ENCODE measurements around the gene TOB2.
"Not testable (repeated sequence)": the region's sequence is repeated elsewhere in the genome, so short reads cannot be mapped to it uniquely, and the experiment has no call there.

The TOB2 gene

GRCh38 chr22:41461901-41462300 is 15.3 kb upstream of the TOB2 start:
- no peak for FAIRE-seq

GRCh38 chr22:41460071-41460470 is 13.5 kb upstream of the TOB2 start:
- not testable (repeated sequence) for FAIRE-seq

GRCh38 chr22:41459431-41459830 is 12.8 kb upstream of the TOB2 start:
- no peak for FAIRE-seq

DNA sequence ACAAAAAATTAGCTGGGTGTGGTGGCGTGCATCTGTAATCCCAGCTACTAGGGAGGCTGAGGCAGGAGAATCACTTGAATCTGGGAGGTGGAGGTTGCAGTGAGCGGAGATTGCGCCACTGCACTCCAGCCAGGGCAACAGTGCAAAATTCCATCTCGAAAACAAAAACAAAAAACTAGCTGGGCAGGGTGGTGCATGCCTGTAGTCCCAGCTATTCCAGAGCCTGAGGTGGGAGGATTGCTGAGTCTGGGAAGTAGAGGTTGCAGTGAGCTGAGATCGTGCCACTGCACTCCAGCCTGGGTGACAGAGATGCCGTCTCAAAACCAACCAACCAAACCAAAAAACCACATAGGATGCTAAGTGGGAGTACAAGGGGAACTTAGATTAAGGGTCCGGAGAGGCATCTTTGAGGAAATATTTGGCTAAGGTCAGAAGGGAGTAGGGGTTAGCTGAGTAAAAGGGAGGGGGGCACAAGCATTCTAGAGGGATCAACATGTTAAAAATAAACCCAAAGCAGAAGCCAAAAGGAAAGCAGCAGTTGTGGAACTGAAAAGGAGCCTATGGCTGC is 11.6 kb upstream of the TOB2 start:
- no peak for FAIRE-seq

DNA sequence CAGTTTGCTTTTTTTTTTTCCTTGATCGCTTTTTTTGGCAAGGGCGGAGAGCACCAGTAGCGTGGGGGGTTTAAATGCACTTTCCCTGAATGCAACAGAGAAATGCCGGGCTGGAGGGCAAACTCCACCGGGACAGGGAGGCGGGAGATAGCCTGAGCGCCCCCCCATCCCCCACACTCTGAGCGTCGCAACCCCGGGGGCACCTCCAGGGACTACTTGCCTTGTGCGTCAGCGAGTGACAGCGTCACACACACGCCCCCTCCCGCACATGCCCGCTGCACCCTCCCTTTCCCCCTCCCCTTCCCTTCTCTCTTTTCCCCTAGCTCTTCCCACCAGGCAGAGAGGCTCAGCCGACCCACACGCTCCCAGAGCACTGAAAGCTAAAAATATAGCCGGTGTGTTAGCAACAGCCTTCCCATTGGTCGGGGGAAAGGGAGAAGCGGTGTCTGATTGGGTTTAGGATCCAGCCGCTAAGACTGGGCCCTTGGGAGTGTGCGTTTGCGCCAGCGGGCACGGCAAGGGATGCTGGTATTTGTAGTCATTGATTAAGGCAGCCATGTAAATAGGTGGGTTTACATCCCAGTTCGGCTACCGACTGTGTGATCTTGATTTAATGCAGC is 1.7 kb upstream of the TOB2 start:
- peak; percentile 98 for FAIRE-seq

DNA sequence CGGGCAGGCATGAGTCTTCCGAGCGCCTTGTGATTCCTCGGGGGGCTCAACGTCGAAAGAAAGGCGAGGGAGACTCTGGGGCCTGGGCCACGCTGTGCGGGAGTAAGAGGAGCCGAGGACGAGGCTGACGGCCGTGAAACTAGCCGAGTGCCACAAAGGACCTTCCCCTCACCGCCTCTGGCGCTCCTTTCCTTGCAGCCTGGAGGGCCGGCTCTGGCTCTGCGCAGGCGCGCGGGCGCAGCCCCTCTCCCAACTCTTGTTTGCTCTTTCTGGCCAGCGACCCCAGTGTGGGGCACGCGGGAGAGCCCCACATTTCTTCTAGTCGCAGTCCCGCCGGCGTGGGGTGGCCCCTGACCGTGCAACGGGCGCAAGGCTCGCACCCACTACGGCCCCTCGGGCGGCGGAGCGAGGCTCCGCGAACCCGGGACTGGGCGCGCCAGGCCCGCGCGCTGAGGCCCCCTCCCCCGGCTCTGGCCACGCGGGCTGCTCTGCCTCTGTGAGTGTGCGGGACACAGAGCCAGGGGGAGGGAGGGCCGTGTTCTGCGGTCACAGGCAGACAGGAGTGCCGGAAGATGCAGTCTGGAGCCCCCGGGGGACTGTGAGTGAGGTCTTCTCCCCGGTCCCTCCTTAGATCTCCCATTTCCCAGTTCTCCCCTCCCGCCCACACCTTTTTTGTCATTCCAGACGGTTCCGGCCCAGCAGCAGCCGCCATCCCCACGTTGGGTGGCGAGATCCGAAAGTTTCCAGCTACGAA is 1.0 kb upstream of the TOB2 start:
- FAIRE-seq, result no peak

GRCh38 chr22:41446057-41446501 is 522 bp downstream of the TOB2 start:
- no peak for FAIRE-seq

DNA sequence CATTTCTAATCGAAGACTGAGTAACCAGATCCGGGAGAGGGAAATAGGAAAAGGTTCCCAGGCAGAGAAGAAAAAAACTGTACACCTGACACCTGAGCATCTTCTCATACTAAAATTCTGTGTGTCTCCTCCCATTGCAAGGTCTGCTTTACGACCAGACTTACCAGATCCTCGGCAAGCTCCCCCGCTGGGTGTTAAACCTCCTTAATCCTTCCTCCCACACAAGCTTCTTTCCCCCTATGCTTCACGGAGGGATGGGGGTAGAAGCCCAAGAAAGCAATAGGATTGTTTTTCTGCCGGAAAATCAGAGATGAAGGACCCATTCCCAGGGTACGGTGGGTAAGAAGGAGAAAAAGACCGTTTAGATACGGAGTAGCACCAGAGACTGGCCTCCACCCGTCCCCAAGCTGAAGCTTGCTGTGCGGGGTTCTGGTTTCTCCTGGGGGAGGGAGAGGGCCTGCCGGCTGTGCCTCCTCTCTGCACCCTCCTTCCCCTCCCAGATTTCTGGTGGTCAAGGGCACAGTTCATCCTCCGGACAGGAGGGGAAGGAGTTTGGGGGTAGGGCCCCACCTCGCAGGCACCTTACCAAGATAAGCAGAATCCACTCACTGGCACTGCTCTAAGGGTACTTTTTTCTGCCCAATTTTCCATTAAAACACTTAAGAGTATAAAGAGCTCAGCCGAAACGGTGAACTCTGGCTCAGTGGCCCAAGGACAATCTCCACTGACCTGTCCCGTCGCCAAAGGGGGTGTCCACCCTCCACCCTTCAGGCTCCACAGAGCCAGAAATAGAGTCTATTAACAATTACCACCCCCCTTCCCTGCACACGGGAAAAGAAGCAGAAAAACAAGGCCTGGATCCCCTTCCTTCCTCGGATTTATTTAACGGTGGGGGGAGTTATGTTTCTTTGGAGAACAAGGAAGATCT is 1.2 kb downstream of the TOB2 start:
- FAIRE-seq, result no peak

DNA sequence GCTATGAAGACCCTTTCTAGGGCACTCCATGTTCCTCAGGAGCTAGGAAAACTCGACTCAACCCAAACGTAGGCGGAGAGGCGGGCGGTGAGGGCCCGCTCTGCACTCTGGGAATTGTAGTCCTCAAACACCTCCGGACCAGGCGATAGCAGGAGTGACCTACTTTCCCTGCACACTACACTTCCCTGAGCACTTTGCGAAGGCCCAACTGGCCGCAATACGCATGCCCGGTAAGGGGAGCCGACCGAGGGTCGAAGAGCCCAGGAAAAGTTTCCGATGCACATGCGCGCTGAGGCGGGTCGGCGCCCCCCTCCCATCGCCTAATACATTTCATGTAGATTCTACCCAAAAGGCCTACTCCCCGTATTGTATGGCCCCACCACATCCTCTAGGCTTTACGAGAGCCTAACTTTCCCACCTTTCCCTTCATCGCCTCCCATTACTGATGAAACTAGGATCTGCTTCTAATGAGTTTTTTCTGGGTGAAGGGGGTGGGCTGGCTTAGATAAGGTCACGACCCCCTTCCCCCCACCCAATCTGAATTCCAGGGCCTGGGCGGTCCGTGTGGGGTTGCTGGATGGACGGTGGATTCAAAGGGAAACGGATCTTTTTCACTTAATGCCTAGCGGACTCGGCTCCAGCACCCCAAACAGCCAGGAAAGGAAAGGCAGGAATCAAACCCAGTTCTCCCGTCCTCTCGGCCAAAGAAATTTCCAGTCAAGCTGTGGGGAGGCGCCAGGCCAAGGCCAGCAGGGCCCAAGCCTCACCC is 2.1 kb downstream of the TOB2 start:
- peak; percentile 89 for FAIRE-seq

DNA sequence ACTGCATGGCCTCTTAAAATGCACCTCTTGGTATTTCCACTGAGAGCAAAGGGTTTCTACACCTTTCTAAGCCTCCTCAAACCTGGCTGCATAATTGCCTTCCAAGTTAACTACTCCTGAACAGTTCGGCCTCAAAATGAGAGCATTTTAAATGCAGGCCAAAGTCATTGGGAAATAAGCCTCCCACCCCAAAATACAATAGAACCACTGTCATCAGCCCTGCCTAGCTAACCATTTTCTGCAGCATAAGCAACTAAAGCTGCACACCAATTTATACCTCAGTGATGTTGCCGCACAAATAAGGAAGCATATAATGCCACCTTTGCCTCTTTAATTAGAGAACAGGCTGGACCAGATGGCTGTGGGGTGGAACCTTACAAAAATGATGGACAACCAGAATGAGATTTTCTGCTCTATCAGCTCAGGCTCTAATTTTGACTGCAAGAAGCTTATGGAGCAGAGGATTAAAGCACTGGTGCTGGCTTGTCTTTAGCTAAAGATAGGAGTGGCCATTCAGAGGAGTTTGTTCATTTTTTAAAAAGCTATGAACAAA is 4.3 kb downstream of the TOB2 start:
- no peak for FAIRE-seq

- not testable (repeated sequence) for FAIRE-seq
These were observed 6.1 kb downstream of the TOB2 start for GRCh38 chr22:41440511-41440910.

DNA sequence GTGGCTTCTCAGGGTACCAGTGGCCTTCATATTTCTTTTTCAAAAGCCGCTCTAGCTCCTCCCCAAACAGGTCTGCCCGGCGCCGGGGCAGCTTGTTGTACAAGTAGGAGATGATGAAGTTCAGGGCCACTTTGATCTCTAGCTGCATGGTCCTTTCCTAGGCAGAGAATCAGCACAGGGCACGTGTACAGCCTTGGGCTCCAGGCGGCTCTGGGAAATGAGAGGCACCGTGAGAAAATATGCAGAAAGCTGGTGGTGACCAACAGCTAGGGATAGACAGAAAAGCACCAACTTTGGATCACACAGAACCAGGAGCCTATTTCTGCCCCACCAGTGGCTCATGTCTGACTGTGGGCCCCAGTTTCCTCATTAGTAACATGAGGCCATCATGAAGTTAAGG is 9.4 kb downstream of the TOB2 start:
- FAIRE-seq, result no peak

GRCh38 chr22:41436322-41437113 is 10.1 kb downstream of the TOB2 start:
- no peak for FAIRE-seq

DNA sequence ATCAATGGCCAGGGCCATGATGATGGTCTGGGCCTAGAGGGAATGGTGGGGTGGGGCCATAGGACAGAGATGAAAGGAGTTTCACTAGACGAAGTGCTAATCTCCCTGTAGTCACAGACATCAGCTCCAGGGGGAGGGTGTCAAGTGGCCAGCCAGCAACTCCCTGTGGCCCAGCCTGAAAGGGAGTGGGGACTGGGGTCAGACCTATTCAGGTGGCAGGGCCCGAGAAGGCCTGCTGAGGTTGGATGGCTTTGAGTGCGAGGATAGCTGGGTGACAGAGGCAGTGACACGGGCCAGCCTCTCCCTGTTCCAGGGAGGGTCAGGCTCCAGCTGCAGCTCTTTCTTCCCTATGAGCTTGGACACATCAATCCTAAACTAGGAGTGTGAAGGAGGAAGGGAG is 11.0 kb downstream of the TOB2 start:
- FAIRE-seq, result no peak

- not testable (repeated sequence) for FAIRE-seq
These were observed 12.1 kb downstream of the TOB2 start for GRCh38 chr22:41434361-41435003.

- FAIRE-seq, result not testable (repeated sequence)
These were observed 13.1 kb downstream of the TOB2 start for GRCh38 chr22:41433480-41433879.

GRCh38 chr22:41431656-41432055 is 14.9 kb downstream of the TOB2 start:
- no peak for FAIRE-seq

DNA sequence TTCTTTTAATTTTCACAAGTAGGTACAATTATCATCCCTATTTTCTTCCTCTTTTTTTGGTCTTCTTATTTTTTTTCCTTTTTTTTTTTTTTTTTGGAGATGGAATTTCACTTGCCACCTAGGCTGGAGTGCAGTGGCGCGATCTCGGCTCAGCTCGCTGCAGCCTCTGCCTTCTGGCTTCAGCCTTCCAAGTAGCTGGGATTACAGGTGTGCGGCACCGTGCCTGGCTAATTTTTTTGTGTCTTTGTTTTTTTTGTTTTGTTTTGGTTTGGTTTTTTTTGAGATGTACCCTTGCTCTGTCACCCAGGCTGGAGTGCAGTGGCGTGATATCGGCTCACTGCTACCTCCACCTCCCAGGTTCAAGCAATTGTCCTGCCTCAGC is 16.7 kb downstream of the TOB2 start:
- FAIRE-seq, result no peak

DNA sequence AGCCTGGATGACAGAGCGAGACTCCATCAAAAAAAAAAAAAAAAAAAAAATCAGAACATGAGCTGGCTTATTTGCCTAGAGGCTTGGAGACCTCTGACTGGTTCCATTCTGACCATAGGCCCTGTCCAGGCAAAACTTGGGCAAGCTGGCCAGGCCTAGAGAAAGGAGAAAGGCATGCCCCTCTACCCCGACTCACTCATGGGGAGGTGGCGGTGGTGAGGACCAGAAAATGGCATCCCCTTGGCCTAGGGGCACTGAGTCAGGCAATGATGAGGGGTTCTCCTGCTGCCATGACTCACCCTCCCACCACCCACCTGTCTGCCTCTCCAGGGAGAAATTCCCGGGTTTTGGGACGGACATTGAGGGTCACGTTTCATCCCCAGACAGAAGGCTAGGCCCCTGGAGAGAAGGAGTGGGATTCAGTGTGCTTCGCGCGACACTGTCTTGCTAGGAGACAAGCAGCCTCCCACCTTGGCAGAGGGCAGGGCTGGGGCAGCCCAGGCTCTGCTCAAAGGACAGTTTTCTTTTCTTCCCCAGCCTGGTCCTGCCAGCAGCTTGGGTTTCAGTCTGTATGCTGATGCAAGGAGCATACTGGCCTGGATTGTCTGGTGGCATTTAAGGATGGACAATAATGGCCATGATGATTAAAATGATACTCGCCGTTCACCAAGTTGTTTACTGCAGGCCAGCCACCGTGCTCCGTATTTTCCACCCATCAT is 17.2 kb downstream of the TOB2 start:
- no peak for FAIRE-seq
